Measurements from ENCODE around the gene DENND1A.

DNA sequence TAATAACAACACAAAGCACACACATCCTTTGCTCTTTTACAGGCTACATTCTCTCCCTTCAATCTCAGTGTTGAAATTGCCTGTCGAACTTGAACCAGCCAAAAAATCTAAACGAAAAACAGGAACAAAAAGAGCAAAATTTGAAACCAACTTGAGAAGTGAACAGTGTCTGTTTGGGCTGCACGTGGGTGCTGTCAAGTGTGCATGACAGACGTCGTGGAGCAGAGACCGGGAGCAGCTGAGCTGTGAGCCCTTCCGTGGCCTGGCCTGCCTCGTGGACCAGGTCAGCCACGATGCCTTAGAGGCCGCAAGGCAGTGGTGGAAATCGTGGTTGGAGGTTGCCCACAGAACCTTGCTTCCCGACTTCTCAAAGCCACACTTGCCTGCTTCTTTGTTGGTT is 34.8 kb upstream of the DENND1A start:
- TF ChIP-seq YY1 (IDR thresholded peaks at IDR 0.05; ENCODE audit: insufficient read depth, insufficient read length), result no peak
- TF ChIP-seq ZNF274 (IDR thresholded peaks at IDR 0.05; ENCODE audit: low read depth, low read length), result no peak

Data from NT2/D1 (cell line).